Measurements from ENCODE around the gene GEN1.

Gene GEN1

DNA sequence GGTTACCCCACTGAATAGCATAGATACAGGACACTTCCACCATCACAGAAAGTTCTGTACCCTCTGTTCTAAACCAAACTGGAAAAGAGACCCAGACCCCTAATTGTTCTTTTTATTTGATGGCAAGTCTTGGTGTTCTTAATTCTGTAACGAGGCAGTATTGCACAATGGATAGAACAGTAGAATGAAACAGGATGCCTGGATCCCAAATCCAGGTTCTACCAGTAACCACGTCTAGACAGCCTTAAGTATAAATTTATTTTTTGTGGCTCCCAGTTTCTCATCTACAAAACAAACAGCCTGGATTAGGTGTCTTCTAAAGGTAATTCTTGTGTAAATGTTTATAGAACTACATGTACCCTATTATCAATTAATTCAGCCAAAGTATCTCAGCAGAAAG is 24.1 kb upstream of the GEN1 start:
- Histone ChIP-seq H3K4me3 (ENCODE audit: low read length) (no peak overlapping the region), H4K20me1 (ENCODE audit: control insufficient read depth, insufficient read depth, low read depth, low read length) (0 out of 2 replicates have a peak, but pooled peaks cover 3% of the 10 kb centered on the region), H3K9me2 (replicated peaks; ENCODE audit: control insufficient read depth, low read length) (no peaks in the 10 kb centered on the region), H3F3A (ENCODE audit: control insufficient read depth, insufficient read depth) (no peaks in the 10 kb centered on the region), H3K4me2 (ENCODE audit: low read length) (no peak overlapping the region), H3K9me3 (ENCODE audit: control insufficient read depth, insufficient read depth, low read length) (no peaks in the 10 kb centered on the region), H3K4me1 (ENCODE audit: control insufficient read depth, low read length) (no peaks in the 10 kb centered on the region), H3K79me2 (ENCODE audit: control insufficient read depth, low read length) (no peaks in the 10 kb centered on the region), H3K27ac (ENCODE audit: low read depth, low read length) (no peak overlapping the region), H3K27me3 (ENCODE audit: control insufficient read depth, low read length) (no peaks in the 10 kb centered on the region), H3K36me3 (ENCODE audit: control insufficient read depth, low read length) (peaks cover 78% of the 10 kb centered on the region)
- TF ChIP-seq, protein P1, sequence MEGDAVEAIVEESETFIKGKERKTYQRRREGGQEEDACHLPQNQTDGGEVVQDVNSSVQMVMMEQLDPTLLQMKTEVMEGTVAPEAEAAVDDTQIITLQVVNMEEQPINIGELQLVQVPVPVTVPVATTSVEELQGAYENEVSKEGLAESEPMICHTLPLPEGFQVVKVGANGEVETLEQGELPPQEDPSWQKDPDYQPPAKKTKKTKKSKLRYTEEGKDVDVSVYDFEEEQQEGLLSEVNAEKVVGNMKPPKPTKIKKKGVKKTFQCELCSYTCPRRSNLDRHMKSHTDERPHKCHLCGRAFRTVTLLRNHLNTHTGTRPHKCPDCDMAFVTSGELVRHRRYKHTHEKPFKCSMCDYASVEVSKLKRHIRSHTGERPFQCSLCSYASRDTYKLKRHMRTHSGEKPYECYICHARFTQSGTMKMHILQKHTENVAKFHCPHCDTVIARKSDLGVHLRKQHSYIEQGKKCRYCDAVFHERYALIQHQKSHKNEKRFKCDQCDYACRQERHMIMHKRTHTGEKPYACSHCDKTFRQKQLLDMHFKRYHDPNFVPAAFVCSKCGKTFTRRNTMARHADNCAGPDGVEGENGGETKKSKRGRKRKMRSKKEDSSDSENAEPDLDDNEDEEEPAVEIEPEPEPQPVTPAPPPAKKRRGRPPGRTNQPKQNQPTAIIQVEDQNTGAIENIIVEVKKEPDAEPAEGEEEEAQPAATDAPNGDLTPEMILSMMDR (IDR thresholded peaks at IDR 0.05; ENCODE audit: low read depth, low read length, poor library complexity, severe bottlenecking) = no peak
- no peak for TF ChIP-seq EZH2phosphoT487 (IDR thresholded peaks at IDR 0.05; ENCODE audit: borderline replicate concordance, low read length)

DNA sequence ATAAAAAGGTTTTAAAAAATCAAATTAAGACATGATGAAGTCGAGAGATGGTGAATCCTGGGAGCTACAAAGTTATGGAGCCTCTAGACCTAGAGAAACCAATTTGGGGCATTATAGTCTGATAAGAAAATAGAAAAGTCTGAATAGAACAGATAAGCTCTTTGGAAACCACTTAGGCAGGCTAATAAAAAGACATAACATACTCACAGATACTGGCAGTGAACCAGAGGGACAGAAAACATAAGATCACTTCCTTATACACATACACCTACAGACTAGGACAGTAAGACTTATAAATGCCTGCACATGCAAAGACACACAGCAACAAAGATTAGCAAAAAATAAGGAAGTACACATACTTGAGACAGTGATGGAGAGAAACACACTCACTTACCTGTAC is 20.3 kb upstream of the GEN1 start:
- H3K79me2 ChIP-seq (ENCODE audit: control insufficient read depth, low read length) = no peaks in the 10 kb centered on the region
- no peak overlapping the region for H3K27ac ChIP-seq (ENCODE audit: low read depth, low read length)
- no peaks in the 10 kb centered on the region for H3K9me3 ChIP-seq (ENCODE audit: control insufficient read depth, insufficient read depth, low read length)
- 0 out of 2 replicates have a peak, but pooled peaks cover 3% of the 10 kb centered on the region for H4K20me1 ChIP-seq (ENCODE audit: control insufficient read depth, insufficient read depth, low read depth, low read length)
- no peak overlapping the region for H3K4me2 ChIP-seq (ENCODE audit: low read length)
- no peaks in the 10 kb centered on the region for H3K27me3 ChIP-seq (ENCODE audit: control insufficient read depth, low read length)
- H3F3A ChIP-seq (ENCODE audit: control insufficient read depth, insufficient read depth) = no peaks in the 10 kb centered on the region
- H3K4me1 ChIP-seq (ENCODE audit: control insufficient read depth, low read length) = no peaks in the 10 kb centered on the region
- no peak overlapping the region for H3K4me3 ChIP-seq (ENCODE audit: low read length)
- H3K36me3 ChIP-seq (ENCODE audit: control insufficient read depth, low read length) = peaks cover 82% of the 10 kb centered on the region
- TF ChIP-seq EZH2phosphoT487 (IDR thresholded peaks at IDR 0.05; ENCODE audit: borderline replicate concordance, low read length) = no peak
- TF ChIP-seq, protein P1 (IDR thresholded peaks at IDR 0.05; ENCODE audit: low read depth, low read length, poor library complexity, severe bottlenecking) = no peak
- no peaks in the 10 kb centered on the region for H3K9me2 ChIP-seq (replicated peaks; ENCODE audit: control insufficient read depth, low read length)

DNA sequence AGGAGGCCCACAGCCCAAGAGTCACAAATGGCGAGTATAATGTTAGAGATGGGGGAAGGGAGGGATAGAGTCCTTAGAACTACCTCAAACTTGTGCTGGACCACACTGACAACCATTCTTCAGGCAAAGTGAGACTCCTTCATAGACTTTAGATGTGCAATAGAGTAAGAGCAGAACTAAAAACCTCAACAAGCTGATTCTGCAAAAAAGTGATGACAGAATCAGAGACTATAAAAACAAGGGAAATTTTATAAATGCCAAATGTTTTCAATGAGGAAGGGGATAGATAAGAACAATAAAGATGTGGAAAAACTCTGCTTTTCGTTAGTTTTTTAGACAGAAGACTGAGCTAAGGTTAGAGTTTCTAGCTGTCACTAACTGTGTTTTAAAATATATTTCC is 18.1 kb upstream of the GEN1 start:
- H3K9me2 ChIP-seq (replicated peaks; ENCODE audit: control insufficient read depth, low read length) = no peaks in the 10 kb centered on the region
- no peaks in the 10 kb centered on the region for H3K27me3 ChIP-seq (ENCODE audit: control insufficient read depth, low read length)
- H4K20me1 ChIP-seq (ENCODE audit: control insufficient read depth, insufficient read depth, low read depth, low read length) = 0 out of 2 replicates have a peak, but pooled peaks cover 3% of the 10 kb centered on the region
- TF ChIP-seq EZH2phosphoT487 (IDR thresholded peaks at IDR 0.05; ENCODE audit: borderline replicate concordance, low read length) = no peak
- TF ChIP-seq, protein P1 (IDR thresholded peaks at IDR 0.05; ENCODE audit: low read depth, low read length, poor library complexity, severe bottlenecking) = no peak
- no peaks in the 10 kb centered on the region for H3K79me2 ChIP-seq (ENCODE audit: control insufficient read depth, low read length)
- no peaks in the 10 kb centered on the region for H3K4me1 ChIP-seq (ENCODE audit: control insufficient read depth, low read length)
- no peaks in the 10 kb centered on the region for H3F3A ChIP-seq (ENCODE audit: control insufficient read depth, insufficient read depth)
- no peaks in the 10 kb centered on the region for H3K9me3 ChIP-seq (ENCODE audit: control insufficient read depth, insufficient read depth, low read length)
- no peak overlapping the region for H3K4me2 ChIP-seq (ENCODE audit: low read length)
- H3K36me3 ChIP-seq (ENCODE audit: control insufficient read depth, low read length) = peaks cover 83% of the 10 kb centered on the region
- no peak overlapping the region for H3K4me3 ChIP-seq (ENCODE audit: low read length)
- no peak overlapping the region for H3K27ac ChIP-seq (ENCODE audit: low read depth, low read length)

Data from DOHH2 (cell line).